OCI-LY1 (cell line): ENCODE measurements around the gene LIMCH1.
"Not testable (repeated sequence)": the region's sequence is repeated elsewhere in the genome, so short reads cannot be mapped to it uniquely, and the experiment has no call there.

Experiments
- H2AFZ ChIP-seq: fragments of 200-600 bp; sonication (generic), shearing (Covaris generic); 2 replicates; pipeline ENCODE4 v1.6.0; 2014; ENCODE audit warnings: antibody characterized with exemption, mild to moderate bottlenecking, low read length
- H3F3A ChIP-seq: fragments of 200-600 bp; sonication (generic), shearing (Covaris generic); 2 replicates; pipeline ENCODE4 v1.6.0; 2014; ENCODE audit warnings: mild to moderate bottlenecking, antibody characterized with exemption, low read length, moderate library complexity; ENCODE audit not compliant: insufficient read depth
- H3K27ac ChIP-seq: fragments of 200-600 bp; sonication (generic); 2 replicates; pipeline ENCODE4 v1.5.1; 2014; ENCODE audit warnings: low read length, mixed run types, mild to moderate bottlenecking, low read depth; ENCODE audit not compliant: poor library complexity, severe bottlenecking
- H3K27me3 ChIP-seq: fragments of 200-600 bp; sonication (generic); 2 replicates; pipeline ENCODE4 v1.6.0; 2014; ENCODE audit warnings: antibody characterized with exemption, mild to moderate bottlenecking, low read length, moderate library complexity; ENCODE audit not compliant: insufficient read depth
- H3K36me3 ChIP-seq: fragments of 200-600 bp; sonication (generic); 2 replicates; pipeline ENCODE4 v1.6.1; 2014; ENCODE audit warnings: mild to moderate bottlenecking, antibody characterized with exemption, low read length, moderate library complexity, mixed read lengths; ENCODE audit not compliant: insufficient read depth
- H3K4me1 ChIP-seq: fragments of 200-600 bp; sonication (generic); 2 replicates; pipeline ENCODE4 v1.5.1; 2014; ENCODE audit warnings: mild to moderate bottlenecking, low read length, moderate library complexity; ENCODE audit not compliant: insufficient read depth, severe bottlenecking
- H3K4me2 ChIP-seq: fragments of 200-600 bp; sonication (generic), shearing (Covaris generic); 2 replicates; pipeline ENCODE4 v1.6.1; 2014; ENCODE audit warnings: low read length
- H3K4me3 ChIP-seq: fragments of 200-600 bp; sonication (generic); 2 replicates; pipeline ENCODE4 v1.5.1; 2014; ENCODE audit warnings: low read length, low read depth, mild to moderate bottlenecking, mixed read lengths; ENCODE audit not compliant: poor library complexity, severe bottlenecking
- H3K79me2 ChIP-seq: fragments of 200-600 bp; shearing (Covaris generic); 2 replicates; pipeline ENCODE4 v1.6.1; 2016; ENCODE audit warnings: mixed run types, low read length, mixed read lengths; ENCODE audit not compliant: insufficient read depth
- H3K9ac ChIP-seq: fragments of 200-600 bp; sonication (generic), shearing (Covaris generic); 2 replicates; pipeline ENCODE4 v1.6.1; 2014; ENCODE audit warnings: mild to moderate bottlenecking, low read length, mixed read lengths
- H3K9me2 ChIP-seq: fragments of 200-600 bp; sonication (generic), shearing (Covaris generic); 2 replicates; pipeline ENCODE4 v1.6.1; 2014; ENCODE audit warnings: low read depth, mild to moderate bottlenecking, low read length, mixed read lengths
- H3K9me3 ChIP-seq: fragments of 200-600 bp; shearing (Covaris generic); 2 replicates; pipeline ENCODE4 v1.6.1; 2014; ENCODE audit warnings: low read length, mixed read lengths
- H4K20me1 ChIP-seq: fragments of 200-600 bp; sonication (generic), shearing (Covaris generic); 2 replicates; pipeline ENCODE4 v1.6.0; 2016; ENCODE audit warnings: mild to moderate bottlenecking, low read length; ENCODE audit not compliant: insufficient read depth
- EZH2 ChIP-seq: fragments of 200-600 bp; sonication (generic), shearing (Covaris generic); IDR thresholded peaks from 2 replicates; pipeline ENCODE4 v1.8.0; 2017; ENCODE audit warnings: borderline replicate concordance, mixed run types, mild to moderate bottlenecking, antibody characterized with exemption, low read length, moderate library complexity, mixed read lengths
- TF ChIP-seq, protein P1 (sequence below): fragments of 200-600 bp; sonication (generic), shearing (Covaris generic); IDR thresholded peaks from 2 replicates; pipeline ENCODE4 v1.5.1; 2017; ENCODE audit warnings: mild to moderate bottlenecking, antibody characterized with exemption, low read length, moderate library complexity, mixed read lengths

LIMCH1 gene

DNA sequence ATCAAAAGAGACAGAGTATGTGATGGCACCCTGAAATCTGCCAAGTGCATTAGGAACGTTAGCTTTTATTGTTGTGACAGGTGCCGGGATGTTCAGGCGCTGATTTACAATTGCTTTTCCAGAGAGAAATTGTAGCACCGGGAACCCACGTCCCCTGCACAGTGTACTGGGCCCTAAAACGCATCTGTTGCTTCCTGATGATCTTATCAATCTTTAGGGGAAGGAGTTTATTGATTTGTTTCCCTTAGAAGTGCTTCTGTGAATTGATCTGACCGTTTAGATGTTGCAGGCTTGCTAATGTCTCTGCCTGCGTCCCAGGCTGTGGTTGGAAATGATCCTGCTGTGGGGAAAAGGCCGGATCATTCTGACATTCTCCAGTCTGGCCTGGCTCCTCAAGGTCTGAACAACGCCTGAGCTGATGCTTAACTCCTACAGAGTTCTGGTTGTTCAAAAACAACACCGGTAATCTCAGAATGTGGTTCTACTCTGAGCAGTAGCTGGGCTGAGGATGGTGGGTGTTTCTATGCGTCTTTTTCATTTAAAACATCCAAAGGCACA, 193.7 kb downstream of the LIMCH1 start:
- H3K27ac ChIP-seq, result no peak overlapping the region
- TF ChIP-seq, protein P1, sequence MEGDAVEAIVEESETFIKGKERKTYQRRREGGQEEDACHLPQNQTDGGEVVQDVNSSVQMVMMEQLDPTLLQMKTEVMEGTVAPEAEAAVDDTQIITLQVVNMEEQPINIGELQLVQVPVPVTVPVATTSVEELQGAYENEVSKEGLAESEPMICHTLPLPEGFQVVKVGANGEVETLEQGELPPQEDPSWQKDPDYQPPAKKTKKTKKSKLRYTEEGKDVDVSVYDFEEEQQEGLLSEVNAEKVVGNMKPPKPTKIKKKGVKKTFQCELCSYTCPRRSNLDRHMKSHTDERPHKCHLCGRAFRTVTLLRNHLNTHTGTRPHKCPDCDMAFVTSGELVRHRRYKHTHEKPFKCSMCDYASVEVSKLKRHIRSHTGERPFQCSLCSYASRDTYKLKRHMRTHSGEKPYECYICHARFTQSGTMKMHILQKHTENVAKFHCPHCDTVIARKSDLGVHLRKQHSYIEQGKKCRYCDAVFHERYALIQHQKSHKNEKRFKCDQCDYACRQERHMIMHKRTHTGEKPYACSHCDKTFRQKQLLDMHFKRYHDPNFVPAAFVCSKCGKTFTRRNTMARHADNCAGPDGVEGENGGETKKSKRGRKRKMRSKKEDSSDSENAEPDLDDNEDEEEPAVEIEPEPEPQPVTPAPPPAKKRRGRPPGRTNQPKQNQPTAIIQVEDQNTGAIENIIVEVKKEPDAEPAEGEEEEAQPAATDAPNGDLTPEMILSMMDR, result no peak
- no peak for TF ChIP-seq EZH2
- no peaks in the 10 kb centered on the region for H4K20me1 ChIP-seq
- H3K9me2 ChIP-seq, result no peaks in the 10 kb centered on the region
- H3K27me3 ChIP-seq, result no peaks in the 10 kb centered on the region
- no peak overlapping the region for H3K4me2 ChIP-seq
- no peaks in the 10 kb centered on the region for H3F3A ChIP-seq
- no peak overlapping the region for H3K9ac ChIP-seq
- no peak overlapping the region for H3K4me3 ChIP-seq
- no peaks in the 10 kb centered on the region for H3K79me2 ChIP-seq
- no peaks in the 10 kb centered on the region for H3K4me1 ChIP-seq
- no peak overlapping the region for H2AFZ ChIP-seq
- H3K36me3 ChIP-seq, result no peaks in the 10 kb centered on the region
- no peaks in the 10 kb centered on the region for H3K9me3 ChIP-seq

DNA sequence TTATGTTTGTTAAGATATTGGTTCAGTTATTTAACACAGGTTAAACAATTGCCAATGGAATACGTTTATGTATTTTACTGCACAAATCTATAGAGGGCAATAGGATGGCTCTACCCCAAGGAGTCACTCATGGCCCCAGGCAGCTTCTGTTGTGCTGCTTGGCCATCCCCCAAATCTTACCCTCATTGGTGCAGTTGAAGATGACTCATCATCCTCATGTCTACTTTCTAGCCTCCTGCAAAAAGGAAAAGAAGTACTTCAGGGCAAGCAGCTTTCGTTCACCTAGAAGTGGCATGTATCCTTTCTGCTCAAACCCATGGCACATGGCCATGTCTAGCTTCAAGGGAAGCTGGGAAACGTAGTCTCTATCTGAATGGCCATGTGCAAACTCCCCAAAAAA, 196.4 kb downstream of the LIMCH1 start:
- Histone ChIP-seq H3K9me3 (no peaks in the 10 kb centered on the region), H3F3A (no peaks in the 10 kb centered on the region), H3K9ac (no peak overlapping the region), H3K27me3 (no peaks in the 10 kb centered on the region), H3K4me1 (no peaks in the 10 kb centered on the region), H3K27ac (no peak overlapping the region), H3K9me2 (no peaks in the 10 kb centered on the region), H3K79me2 (no peaks in the 10 kb centered on the region), H3K4me3 (no peak overlapping the region), H2AFZ (no peak overlapping the region), H4K20me1 (no peaks in the 10 kb centered on the region), H3K4me2 (no peak overlapping the region), H3K36me3 (no peaks in the 10 kb centered on the region)
- TF ChIP-seq, protein P1, result no peak
- TF ChIP-seq EZH2, result no peak

DNA sequence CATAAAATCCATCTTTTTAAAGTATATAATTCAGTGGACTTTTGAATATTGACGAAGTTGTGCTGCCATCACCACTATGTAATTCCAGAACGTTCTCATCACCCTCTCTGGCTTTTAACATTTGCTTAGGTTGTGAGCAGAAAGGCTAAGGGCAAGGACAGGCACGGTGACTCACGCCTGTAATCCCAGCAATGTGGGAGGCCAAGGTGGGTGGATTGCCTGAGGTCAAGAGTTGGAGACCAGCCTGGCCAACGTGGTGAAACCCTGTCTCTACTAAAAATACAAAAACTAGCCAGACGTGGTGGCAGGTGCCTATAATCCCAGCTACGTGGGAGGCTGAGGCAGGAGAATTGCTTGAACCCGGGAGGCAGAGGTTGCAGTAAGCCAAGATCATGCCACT, 199.5 kb downstream of the LIMCH1 start:
- not testable (repeated sequence) for H4K20me1 ChIP-seq, H3K4me3 ChIP-seq, H3K27me3 ChIP-seq, H3K9me2 ChIP-seq, H3K9me3 ChIP-seq, H3K4me1 ChIP-seq, H3F3A ChIP-seq, H3K27ac ChIP-seq, H3K4me2 ChIP-seq, H2AFZ ChIP-seq, H3K9ac ChIP-seq, H3K36me3 ChIP-seq, H3K79me2 ChIP-seq

DNA sequence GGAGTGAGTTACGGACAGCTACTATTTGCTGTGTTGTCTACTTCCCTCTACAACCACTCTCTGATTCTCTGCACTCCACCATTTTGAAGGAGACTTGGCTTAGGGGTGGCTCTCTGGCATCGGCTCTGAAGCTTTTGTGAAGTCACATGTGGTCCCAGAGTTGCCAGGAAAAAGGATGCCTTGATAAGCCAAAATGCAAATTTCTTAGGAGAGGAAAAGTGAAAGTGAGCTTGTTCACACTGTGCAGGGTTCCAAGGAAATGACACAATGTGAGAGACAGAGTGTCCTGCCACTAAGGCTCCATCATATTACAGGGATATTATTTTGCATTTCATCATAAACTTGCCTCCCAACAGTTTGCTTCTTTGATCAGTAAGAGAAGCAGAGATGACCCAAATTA, 203.4 kb downstream of the LIMCH1 start:
- no peak overlapping the region for H3K27ac ChIP-seq
- H3K4me3 ChIP-seq, result no peak overlapping the region
- H3K9ac ChIP-seq, result no peak overlapping the region
- H2AFZ ChIP-seq, result no peak overlapping the region
- no peaks in the 10 kb centered on the region for H3K36me3 ChIP-seq
- H3K4me1 ChIP-seq, result no peaks in the 10 kb centered on the region
- no peaks in the 10 kb centered on the region for H3K27me3 ChIP-seq
- no peaks in the 10 kb centered on the region for H3F3A ChIP-seq
- H3K4me2 ChIP-seq, result no peak overlapping the region
- no peaks in the 10 kb centered on the region for H3K9me3 ChIP-seq
- TF ChIP-seq, protein P1, result no peak
- no peak for TF ChIP-seq EZH2
- H3K79me2 ChIP-seq, result no peaks in the 10 kb centered on the region
- H4K20me1 ChIP-seq, result no peaks in the 10 kb centered on the region
- no peaks in the 10 kb centered on the region for H3K9me2 ChIP-seq
